ENCODE data around the gene KIRREL3.

DNA sequence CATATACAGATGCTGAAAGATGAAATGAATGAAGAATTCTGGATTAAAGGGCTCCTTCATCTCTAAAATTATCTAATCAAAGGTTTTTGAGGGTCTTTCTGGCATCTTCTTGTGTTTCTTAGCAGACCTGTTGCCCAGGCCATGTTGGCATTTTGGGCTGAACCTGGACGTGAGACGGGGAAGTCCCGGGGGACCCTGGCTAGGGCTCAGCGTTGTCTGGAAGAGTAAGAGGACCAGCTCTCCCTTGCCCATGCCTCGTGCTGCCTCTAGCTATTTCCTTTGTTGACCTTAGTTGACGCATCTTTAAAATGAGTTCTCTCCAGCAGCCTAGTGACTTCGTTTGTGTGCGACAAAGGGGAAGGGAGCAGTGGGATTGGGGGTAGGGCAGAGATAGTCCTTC lies 492.9 kb downstream of the KIRREL3 start:
- TF ChIP-seq KDM1A (IDR thresholded peaks at IDR 0.05; ENCODE audit: borderline replicate concordance, low read length): no peak
- no peak for TF ChIP-seq CTCF (IDR thresholded peaks at IDR 0.05; ENCODE audit: control extremely low read depth in 1 of 3, insufficient read depth in 1 of 3, low read depth in 1 of 3, low read length in 3 of 3)
- TF ChIP-seq POLR2A (IDR thresholded peaks at IDR 0.05; ENCODE audit: control extremely low read depth in 1 of 2, low read depth in 2 of 2, low read length in 2 of 2): no peak

Data from H1 (cell line).